Activated gamma-delta T cell (primary cell): ENCODE results near the gene ERVFRD-1.

Source experiments
- DNase-seq: peaks from one replicate; lab custom pipeline; 2025; lab: John Stamatoyannopoulos, UW
- total RNA-seq, 2 donors: gene quantifications; one replicate each; lab custom pipeline; 2026; lab: John Stamatoyannopoulos, UW

ERVFRD-1 gene, protein sequence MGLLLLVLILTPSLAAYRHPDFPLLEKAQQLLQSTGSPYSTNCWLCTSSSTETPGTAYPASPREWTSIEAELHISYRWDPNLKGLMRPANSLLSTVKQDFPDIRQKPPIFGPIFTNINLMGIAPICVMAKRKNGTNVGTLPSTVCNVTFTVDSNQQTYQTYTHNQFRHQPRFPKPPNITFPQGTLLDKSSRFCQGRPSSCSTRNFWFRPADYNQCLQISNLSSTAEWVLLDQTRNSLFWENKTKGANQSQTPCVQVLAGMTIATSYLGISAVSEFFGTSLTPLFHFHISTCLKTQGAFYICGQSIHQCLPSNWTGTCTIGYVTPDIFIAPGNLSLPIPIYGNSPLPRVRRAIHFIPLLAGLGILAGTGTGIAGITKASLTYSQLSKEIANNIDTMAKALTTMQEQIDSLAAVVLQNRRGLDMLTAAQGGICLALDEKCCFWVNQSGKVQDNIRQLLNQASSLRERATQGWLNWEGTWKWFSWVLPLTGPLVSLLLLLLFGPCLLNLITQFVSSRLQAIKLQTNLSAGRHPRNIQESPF
- total RNA-seq: 0 reads per million in 2 donors

DNA sequence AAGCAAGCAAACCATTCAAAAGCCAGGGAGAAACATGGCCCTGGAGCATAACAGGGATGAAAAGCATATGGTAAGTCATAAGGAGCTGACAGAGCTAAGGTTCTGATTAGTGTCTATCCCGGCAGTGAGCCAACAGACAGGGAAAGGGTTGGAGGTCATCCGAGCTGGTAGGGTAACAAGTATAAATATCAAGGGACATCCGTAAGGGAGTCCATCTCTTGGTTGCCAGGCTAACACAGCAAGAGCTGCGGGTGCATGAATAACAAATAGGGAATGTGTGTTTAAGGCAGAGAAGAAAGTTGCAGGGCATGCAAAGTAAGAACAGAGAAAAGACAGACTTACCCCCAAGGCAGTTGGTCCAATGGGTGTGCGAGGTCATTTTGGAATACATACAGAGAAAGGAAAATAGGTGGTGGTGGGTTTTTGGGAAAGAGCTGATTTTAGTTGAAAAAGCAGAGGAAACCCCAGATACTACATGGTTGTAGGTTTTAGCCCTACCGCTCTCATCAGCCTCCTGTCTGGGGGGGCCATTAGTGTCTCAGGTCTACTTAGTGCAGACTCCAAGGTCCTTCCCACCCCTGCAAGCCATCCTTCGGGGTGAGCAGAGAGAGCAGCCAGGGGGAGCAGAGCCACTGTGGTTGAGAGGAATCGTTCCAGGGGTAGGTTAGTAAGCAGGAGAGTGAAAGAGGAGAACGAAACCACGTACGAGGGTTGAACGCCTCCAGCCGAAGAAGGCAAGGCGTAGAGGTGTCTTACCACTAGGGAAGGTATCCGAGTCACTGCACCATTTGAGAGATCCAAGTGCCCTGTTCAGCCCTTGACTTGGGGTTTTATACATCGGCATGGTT lies at the start of gene ERVFRD-1:
TSS of gene ERVFRD-1 (minus strand) at position 805 of the 848 bp plus-strand sequence. CDS start 6,415 bp downstream, outside the sequence.
- DNase-seq: no peak

DNA sequence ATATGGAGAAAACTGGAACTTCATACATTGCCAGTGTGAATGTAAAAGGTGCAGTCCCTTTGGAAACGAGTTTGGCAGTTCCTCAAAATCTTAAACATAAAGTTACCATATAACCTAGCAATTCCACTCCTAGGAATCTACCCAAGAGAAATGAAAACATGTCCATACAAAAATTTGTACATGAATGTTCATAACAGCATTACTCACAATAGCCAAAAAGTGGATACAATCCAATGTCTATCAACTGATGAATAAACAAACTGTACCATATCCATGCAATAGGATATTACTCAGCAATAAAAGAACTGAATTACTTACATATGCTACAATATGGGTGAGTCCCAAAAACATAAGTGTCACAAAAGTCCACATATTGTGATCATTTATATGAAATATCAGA lies 48.7 kb upstream of the ERVFRD-1 start:
- no peak for DNase-seq

DNA sequence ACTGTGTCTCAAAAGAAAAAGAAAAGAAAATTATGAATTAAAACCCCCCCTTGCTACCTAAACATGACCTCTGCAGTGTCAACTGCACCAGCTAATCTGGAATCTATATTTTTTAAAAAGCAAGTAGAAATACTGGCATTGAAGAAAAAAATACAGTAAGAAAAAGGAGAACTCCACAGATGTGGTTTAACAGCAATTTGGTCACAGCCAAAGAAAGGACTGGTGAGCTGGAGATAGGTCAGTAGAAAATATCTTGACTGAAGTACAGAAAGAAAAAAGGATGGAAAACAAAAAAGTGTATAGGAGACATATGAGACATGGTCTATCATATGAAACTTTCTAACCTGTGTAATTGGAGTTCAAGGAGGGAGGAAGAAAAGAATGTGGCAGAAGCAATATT lies 44.1 kb upstream of the ERVFRD-1 start:
- DNase-seq: no peak

DNA sequence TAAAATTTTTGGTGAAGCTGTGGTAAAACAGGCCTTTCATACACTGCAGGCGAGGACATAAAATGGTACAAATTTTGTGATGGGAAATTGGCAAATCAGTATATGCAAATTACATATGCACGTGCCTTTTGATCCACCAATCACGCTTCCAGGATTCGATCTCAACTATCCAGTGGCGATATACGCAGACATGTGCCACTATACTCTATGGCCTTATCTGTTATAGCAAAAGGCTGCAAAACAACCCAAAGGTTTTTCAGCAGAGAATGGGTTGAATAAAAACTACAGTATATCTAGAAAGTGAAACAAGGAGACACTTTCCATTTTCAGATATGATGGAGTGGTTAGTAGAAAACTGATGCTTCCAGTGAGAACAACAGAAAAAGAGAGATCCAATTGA lies 41.9 kb upstream of the ERVFRD-1 start:
- no peak for DNase-seq

DNA sequence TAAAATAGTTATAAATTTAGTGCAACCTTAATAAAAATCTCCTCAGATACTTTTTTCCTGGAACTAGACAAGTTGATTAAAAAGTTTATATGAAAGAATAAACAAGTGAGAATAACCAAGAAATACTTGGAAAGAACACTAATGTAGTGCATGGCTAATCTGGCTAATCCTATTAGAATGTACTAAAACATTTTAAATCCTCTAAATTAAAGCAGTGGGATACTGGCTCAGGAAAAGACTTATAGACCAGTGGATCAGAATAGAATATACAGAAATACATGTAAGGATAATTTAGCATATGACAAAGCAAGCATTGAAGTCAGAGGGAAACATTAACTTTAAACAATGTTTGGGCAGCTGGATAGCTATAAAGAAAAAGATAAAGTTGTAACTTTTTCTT lies 41.1 kb upstream of the ERVFRD-1 start:
- no peak for DNase-seq

DNA sequence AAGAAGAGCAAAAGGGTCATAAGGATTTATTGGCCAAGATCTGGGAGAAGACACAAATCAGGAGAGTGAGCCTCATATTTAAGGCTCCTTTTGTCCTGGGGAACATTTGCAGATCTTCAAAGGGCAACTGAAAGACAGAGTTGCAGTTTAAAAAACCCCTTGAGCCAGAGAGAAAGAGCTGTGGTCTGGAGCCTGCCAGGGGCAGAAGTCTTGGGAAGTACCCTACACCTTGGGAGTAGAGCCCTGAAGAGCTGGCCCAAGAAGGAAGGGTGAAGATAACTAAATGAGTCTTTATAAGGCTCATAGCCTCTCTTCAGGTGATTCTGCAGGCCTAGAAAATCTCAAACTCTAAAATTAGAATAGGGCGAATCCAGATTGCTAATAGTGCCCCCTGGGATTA lies 40.0 kb upstream of the ERVFRD-1 start:
- no peak for DNase-seq

DNA sequence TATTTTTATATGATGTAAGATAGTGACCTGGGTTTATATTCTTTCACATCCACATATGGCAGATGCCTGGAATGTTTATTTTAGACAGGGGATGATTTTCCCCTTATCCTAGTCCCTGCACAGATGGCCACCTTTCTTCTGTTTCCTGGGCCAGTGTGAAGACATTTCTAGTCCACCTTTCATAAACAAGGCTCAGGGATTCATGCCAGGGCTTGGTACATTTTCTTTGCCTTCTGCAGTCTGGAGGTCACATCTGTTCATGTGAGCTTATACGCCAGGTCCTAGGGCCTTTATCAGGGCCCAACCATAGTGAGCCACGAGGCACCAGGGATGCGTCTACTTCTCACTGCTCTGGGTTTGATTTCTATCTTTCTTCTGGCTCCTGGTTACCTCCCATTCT lies 38.0 kb upstream of the ERVFRD-1 start:
- DNase-seq: no peak

DNA sequence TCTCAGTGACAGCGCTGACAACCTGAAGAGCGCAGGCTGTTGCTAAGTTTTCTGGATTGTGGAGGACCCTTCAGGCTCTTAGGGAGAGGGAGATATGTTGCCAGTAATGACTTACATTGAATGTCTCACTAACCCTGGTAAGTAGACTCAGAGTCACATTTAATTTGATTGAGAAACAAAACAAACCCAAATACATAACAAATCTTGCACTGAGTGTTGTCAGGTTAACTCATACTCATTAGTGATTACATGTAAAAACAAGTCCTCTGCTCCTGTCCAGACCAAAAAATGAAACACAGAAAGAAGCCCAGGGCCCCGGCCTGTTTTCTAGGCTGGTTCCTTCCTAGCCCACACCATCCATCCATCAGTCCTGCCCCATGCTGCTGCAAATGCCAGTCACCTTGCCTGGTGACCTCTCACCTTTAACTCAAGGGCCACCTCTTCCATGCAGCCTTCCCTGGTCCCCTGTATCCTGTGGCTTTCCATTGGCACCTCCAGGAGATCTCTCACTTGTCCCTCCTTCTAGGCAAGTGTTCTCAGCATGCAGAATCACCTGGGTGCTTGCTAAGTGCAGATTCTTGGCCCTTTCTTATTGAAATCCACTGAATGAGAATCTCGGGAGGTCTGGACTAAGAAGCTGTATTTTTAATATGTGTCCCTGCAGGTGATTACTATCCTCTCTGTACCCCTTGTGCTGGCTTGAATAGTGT lies 34.7 kb upstream of the ERVFRD-1 start:
- no peak for DNase-seq

DNA sequence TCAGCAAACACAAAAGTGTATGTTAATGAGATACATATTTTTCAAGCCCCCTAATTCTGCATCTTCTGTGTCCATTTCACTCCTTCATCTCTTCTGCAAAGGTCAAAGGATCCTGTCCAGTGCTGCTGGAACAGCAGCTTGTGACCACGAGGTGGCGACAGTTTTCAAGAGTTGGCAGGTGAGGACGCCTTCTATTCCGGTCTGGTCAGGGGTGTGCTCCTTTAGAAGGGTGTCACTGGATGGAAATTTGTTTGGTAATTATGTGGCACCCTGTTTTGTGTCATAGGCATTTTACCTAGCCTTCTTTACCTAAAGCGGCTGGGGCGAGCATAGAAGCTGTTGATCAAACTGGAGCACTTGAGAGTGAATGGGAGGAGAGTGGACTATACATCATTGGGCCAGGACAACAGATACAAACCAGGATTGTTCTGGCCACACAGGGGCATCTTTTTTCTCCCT lies 32.9 kb upstream of the ERVFRD-1 start:
- no peak for DNase-seq

DNA sequence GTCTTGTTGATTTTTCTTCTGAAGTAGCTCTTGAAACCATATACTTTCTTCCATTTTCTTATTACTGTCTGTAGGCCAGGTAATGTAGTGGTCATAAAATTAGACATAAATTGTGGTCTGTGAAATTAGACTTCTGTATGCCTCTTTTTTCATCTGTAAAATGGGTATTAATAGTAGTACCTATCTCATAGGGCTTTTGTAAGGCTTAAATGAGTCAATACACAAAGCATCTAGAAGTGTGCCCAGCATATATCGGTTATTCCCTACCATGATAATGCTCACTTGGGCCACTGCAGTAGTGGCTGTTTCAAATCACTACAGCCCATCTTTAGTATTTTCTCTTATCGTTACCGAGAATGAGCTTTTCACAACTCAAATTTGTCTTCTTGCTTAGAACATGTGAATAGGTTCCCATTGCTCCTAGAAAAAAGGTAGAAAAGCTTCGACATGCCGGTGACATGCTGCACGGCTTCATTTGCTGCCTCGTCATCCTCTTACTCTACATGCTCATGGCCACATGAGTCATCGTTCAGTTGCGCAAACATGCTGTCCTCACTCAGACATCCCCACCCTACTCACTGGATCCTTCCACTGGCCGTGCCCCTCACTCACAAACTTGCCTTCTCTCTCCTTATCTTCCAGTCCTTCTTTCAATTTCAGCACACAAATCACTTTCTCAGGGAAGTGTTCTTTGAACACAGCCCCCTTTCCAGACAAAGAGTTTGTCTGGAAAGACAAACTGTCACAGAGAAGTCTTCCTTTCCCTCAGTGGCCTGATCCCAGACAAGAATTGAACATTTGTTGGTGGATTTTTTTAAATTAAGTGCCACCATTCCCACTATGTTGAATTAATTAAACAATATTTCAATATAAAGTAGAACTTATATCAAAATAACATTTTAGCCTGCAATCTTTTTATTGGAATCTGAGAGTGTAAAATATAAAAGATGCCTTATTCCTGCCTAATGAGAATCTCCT lies 32.2 kb upstream of the ERVFRD-1 start:
- DNase-seq: no peak

DNA sequence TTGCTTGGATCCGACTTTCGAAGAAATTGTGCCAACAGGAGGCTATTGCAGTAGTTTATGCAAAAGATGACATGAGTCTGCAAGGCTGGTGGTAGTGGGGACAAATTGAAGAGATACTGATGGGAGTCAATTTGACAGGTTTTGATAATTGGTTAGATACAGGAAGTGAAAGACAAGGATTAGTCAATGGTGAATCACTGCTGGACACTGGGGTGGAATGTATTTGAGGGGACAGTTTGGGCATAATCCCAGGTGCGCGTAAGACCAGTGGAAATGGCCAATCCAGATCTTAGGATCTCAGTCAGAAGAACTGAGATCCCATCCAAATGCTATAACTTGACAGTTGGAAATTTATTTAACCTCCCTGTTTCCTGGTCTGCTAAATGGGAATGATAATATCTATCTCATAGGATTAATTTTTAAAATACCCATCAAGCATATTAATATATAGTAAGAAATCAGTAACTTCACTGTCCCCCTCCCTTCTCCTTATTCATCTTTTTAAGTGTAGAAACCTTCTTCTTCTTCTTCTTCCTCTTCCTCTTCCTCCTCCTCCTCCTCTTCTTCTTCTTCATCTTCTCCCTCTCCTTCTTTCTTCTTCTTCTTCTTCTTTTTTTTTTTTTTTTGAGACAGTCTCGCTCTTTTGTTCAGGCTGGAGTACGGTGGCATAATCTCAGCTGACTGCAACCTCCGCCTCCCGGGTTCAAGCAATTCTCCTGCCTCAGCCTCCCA lies 30.9 kb upstream of the ERVFRD-1 start:
- no peak for DNase-seq

DNA sequence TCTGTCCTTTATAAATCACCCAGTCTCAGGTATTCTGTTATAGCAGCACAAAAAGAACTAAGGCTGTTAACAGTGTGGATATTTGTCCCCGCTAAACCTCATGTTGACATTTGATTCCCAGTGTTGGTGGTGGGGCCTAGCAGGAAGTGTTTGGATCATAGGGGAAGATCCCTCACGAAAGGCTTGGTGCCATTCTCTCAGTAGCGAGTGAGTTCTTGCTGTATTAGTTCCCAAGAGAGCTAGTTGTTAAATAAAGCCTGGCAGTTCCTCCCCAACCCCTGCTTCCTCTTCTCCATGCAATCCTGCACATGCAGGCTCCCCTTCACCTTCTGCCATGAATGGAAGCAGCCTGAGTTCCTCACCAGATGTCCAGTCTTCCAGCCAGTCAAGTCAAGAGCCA lies 29.8 kb upstream of the ERVFRD-1 start:
- DNase-seq: no peak

DNA sequence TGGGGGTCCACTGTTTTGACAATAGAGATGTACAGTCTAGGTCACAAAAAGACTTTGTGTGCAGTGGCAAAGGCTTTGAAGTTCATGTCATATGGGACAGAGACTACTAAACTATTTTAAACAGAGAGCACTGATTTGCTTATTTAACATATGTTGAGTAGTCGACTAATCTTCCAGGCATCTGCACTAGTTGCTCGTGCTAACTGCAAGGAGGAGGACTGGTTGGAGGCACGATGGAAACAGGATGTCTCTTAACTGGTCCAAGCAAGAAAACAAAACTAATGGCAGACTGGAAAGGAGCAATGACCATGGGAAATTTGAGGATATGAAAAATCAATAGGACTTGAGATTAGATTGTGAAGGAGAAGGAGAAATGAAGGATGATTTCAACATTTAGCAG lies 28.5 kb upstream of the ERVFRD-1 start:
- no peak for DNase-seq

DNA sequence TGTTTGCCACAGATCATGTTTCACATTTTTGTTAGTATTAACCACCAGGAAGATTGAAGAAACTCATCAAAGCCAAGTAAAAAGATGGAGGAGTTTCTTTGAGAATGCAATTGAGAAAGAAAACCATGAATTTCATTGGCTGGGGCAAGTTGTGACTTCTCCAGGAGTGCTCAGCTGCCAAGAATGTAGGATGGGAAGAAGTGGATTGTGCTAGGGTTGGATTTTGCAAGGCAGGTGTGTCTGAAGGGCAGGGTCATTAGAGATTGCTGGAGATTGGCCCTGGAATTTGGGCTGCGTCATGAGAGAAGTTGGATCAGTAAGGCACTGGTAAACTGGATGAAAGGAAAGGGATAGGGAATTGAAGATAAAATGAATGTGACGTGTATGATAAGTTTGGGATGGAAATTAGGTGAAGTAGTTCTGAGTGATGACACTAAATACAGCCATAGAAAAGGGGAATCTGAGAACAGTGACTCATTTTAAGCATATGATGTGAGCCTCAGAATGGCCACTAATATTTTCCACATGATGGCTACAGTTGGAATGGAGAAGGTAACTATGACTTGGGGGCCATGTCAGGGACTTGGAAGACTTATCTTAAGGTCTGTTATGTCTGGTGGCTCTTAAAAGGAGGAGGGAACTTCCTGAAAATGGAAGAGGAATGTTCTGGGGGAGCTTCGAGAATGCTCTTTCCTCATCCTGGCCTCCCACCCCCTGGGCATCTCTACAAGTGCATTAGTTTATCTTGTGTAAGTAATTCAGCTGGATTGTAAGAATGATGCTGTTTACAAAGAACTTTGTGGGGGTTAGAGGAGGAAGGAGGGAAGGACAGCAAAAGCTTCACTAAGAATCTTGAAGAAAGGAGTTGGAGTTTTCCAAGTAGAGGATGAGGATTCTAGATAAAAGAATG lies 27.8 kb upstream of the ERVFRD-1 start:
- DNase-seq: no peak

DNA sequence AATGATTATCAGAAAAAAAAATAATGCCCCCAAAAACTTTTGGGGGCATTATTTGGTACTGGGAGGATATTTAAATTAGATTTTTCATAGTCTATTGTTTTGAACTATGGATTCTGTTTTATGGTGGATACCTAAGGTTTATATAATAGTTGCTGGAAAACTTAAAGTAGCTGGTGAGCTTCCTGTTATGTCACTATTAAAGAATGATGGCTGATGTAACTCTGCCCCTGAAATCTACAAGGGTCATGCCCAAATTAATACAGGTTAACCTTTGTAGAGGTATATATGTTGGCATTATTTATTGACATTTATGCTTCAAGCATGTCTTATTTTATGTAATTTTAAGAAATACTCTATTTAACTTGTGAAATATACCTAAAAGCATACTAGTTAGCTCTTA lies 25.3 kb upstream of the ERVFRD-1 start:
- no peak for DNase-seq

DNA sequence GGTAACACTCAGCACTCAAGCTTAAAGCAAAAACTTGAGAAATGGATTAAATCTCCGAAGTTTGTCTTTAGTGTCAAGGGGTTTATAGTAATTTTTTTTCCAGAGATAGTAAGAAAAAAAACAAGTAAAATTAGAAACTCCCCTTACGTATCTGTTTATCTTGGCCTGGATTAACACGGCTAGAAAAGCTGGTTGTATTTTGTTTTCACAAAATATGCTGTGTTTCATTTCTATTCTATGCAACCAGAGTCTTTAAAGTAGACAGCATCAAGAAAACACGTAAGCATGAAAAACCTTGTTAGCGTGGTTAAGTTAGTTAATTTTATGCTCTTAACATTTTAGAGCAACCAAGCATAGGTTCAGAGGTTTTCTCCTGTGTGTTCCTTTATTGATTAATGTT lies 21.8 kb upstream of the ERVFRD-1 start:
- DNase-seq: no peak

DNA sequence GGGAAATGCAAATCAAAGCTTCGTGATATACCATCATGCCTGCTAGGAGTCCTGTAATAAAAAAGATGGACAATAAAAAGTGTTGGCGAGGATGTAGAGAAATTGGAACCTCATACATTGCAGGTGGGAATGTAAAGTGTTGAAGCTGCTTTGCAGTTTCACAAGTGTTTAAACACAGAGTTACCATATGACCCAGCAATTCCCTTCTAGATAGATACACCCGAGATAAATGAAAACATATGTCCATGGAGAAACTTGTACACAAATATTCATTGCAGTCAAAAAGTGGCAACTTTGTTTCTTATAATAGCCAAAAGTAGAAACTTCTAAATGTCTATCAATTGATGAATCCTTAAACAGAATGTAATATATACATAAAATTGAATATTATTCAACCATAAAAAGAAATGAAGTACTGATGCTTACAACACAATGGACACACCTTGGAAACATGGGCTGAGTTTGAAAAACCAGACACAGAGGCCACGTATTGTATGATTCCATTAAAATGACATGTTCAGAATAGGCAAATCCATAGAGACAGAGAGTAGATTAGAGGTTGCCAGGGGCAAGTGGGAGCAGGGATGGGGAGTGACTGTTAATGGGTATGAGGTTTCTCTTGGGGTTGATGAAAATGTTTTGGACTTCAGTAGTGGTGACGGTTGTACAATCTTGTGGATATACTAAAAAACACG lies 20.8 kb upstream of the ERVFRD-1 start:
- DNase-seq: no peak

DNA sequence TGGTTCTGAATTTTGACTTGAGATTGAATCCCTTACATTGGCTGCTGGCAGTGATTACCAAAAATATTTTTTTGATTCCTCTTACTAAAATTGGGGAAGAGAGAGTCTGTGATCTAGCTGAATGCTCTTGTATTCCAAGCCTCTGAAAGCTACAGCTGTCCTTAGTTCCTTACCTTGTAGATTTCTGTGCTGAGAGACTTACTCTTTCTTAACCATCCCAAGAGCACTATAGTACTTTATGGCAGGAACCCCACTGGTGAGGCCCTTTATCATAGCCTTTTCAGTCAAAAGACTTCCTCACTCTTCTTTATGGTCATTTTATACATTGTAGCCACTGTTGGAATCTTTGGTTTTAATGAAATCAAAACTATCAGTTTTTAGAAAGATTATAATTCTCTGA lies 19.1 kb upstream of the ERVFRD-1 start:
- no peak for DNase-seq
